ENCODE measurements around the gene NAALADL2. TPM values are rescaled to one million over a fixed set of nuclear protein-coding genes. Genes with fewer than 3 reads are reported as not detected.

The NAALADL2 gene
- polyA plus RNA-seq, 3 donors: not detected

DNA sequence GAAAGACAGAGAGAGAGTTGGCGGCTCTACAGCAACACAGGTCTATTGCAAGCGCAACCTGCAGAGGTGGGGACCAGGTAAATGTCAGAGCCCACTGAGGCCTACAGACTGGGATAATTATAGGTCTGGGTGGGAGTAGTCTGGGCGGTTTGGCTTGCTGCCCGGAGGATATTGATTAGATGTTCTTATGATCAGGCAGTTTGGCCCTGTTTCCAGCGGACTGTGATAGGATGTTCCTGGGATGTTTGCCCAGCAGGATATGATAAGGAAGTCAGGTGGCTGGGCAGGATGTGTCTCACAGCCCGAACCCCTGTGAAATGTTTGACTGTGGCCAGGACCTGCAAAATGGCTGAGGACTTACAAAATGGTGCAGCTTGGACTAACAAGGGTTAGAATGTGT is 364.9 kb downstream of the NAALADL2 start:
- no peak for DNase-seq
- Histone ChIP-seq H3K4me3 (replicated peaks in 1 of 3; ENCODE audit: low read depth in 2 of 3, low read length in 3 of 3) (no peak overlapping the region), H3K4me2 (replicated peaks; ENCODE audit: extremely low read depth, low read length, poor library complexity, severe bottlenecking) (no peak overlapping the region), H3K9ac (ENCODE audit: insufficient read depth, low read length, poor library complexity, severe bottlenecking) (no peak overlapping the region), H3K9me3 (replicated peaks in 1 of 2; ENCODE audit: control insufficient read depth in 1 of 2, insufficient read depth in 1 of 2, low read length in 2 of 2) (peaks cover 0 to 8% of the 10 kb centered on the region in 2 donors), H3K4me1 (ENCODE audit: control insufficient read depth in 1 of 2, insufficient read depth in 2 of 2, low read length in 2 of 2) (no peaks in the 10 kb centered on the region), H4K20me1 (ENCODE audit: insufficient read depth, low read length) (no peaks in the 10 kb centered on the region), H2AFZ (ENCODE audit: insufficient read depth, low read depth, low read length, poor library complexity, severe bottlenecking) (no peak overlapping the region), H3K27me3 (ENCODE audit: control insufficient read depth in 2 of 2, insufficient read depth in 2 of 2, low read length in 2 of 2) (no peaks in the 10 kb centered on the region), H3K27ac (ENCODE audit: low read depth in 1 of 2, low read length in 2 of 2) (no peak overlapping the region), H3K79me2 (ENCODE audit: insufficient read depth, low read length) (no peaks in the 10 kb centered on the region), H3K36me3 (replicated peaks in 1 of 2; ENCODE audit: control insufficient read depth in 1 of 2, insufficient read depth in 2 of 2, low read length in 2 of 2) (no peaks in the 10 kb centered on the region)
- Mint-ChIP-seq H3K36me3 (no peaks in the 10 kb centered on the region), H3K4me1 (no peaks in the 10 kb centered on the region), H3K9me3 (peaks cover 0 to 6% (median 3%) of the 10 kb centered on the region in 7 donors), H3K27ac (no peak overlapping the region), H3K4me3 (no peak overlapping the region), H3K27me3 (ENCODE audit: low read depth in 3 of 3) (peaks cover 0 to 1% (median 0%) of the 10 kb centered on the region in 3 donors)
- TF ChIP-seq, protein P1, sequence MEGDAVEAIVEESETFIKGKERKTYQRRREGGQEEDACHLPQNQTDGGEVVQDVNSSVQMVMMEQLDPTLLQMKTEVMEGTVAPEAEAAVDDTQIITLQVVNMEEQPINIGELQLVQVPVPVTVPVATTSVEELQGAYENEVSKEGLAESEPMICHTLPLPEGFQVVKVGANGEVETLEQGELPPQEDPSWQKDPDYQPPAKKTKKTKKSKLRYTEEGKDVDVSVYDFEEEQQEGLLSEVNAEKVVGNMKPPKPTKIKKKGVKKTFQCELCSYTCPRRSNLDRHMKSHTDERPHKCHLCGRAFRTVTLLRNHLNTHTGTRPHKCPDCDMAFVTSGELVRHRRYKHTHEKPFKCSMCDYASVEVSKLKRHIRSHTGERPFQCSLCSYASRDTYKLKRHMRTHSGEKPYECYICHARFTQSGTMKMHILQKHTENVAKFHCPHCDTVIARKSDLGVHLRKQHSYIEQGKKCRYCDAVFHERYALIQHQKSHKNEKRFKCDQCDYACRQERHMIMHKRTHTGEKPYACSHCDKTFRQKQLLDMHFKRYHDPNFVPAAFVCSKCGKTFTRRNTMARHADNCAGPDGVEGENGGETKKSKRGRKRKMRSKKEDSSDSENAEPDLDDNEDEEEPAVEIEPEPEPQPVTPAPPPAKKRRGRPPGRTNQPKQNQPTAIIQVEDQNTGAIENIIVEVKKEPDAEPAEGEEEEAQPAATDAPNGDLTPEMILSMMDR (IDR thresholded peaks at IDR 0.05): no peak
- 91% methylated on average over 6 of the region's 6 CpGs for WGBS (ENCODE audit: insufficient coverage)
- intact Hi-C loops (cut with micrococcal nuclease): no loop called here

DNA sequence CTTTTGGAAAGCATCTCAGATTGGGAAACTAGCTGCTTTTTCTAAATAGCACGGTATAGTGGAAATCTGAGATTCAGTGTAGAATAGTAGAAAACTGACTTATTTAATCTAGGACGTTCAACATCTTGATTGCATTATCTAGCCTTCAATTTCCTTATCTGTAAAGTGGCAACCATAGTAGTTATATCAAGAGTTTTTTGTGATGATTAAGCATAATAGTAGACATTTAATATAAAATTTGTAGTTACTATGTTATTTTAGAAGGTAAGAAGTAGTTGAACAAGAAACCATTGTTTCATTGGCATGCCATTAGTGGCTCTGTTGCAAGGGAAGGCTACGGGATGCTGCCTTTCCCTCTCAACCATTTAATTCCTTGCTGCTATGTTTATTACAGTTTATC is 367.3 kb downstream of the NAALADL2 start:
- Histone ChIP-seq H3K27ac (ENCODE audit: low read depth in 1 of 2, low read length in 2 of 2) (no peak overlapping the region), H3K79me2 (ENCODE audit: insufficient read depth, low read length) (no peaks in the 10 kb centered on the region), H3K27me3 (ENCODE audit: control insufficient read depth in 2 of 2, insufficient read depth in 2 of 2, low read length in 2 of 2) (no peaks in the 10 kb centered on the region), H3K36me3 (replicated peaks in 1 of 2; ENCODE audit: control insufficient read depth in 1 of 2, insufficient read depth in 2 of 2, low read length in 2 of 2) (no peaks in the 10 kb centered on the region), H2AFZ (ENCODE audit: insufficient read depth, low read depth, low read length, poor library complexity, severe bottlenecking) (no peak overlapping the region), H3K4me1 (ENCODE audit: control insufficient read depth in 1 of 2, insufficient read depth in 2 of 2, low read length in 2 of 2) (no peaks in the 10 kb centered on the region), H3K9ac (ENCODE audit: insufficient read depth, low read length, poor library complexity, severe bottlenecking) (no peak overlapping the region), H3K4me2 (replicated peaks; ENCODE audit: extremely low read depth, low read length, poor library complexity, severe bottlenecking) (no peak overlapping the region), H4K20me1 (ENCODE audit: insufficient read depth, low read length) (no peaks in the 10 kb centered on the region), H3K9me3 (replicated peaks in 1 of 2; ENCODE audit: control insufficient read depth in 1 of 2, insufficient read depth in 1 of 2, low read length in 2 of 2) (peaks cover 0 to 8% of the 10 kb centered on the region in 2 donors), H3K4me3 (replicated peaks in 1 of 3; ENCODE audit: low read depth in 2 of 3, low read length in 3 of 3) (no peak overlapping the region)
- Mint-ChIP-seq H3K27me3 (ENCODE audit: low read depth in 3 of 3) (peaks cover 0 to 1% (median 0%) of the 10 kb centered on the region in 3 donors), H3K9me3 (peaks cover 0 to 8% (median 3%) of the 10 kb centered on the region in 7 donors), H3K4me3 (no peak overlapping the region), H3K27ac (no peak overlapping the region), H3K36me3 (no peaks in the 10 kb centered on the region), H3K4me1 (no peaks in the 10 kb centered on the region)
- intact Hi-C loops (cut with micrococcal nuclease): no loop called here
- no CpG with 5 or more reads among the region's 3 CpGs for WGBS (ENCODE audit: insufficient coverage)
- TF ChIP-seq, protein P1 (IDR thresholded peaks at IDR 0.05): no peak
- no peak for DNase-seq

All from CD14-positive monocyte (primary cell).